GDM1 (cell line): ENCODE results near the gene ZNF639.
"Not testable (repeated sequence)": the region's sequence is repeated elsewhere in the genome, so short reads cannot be mapped to it uniquely, and the experiment has no call there.

ENCODE experiments used
- DNase-seq: peaks from one replicate; lab custom pipeline; 2025; lab: John Stamatoyannopoulos, UW

Gene ZNF639

DNA sequence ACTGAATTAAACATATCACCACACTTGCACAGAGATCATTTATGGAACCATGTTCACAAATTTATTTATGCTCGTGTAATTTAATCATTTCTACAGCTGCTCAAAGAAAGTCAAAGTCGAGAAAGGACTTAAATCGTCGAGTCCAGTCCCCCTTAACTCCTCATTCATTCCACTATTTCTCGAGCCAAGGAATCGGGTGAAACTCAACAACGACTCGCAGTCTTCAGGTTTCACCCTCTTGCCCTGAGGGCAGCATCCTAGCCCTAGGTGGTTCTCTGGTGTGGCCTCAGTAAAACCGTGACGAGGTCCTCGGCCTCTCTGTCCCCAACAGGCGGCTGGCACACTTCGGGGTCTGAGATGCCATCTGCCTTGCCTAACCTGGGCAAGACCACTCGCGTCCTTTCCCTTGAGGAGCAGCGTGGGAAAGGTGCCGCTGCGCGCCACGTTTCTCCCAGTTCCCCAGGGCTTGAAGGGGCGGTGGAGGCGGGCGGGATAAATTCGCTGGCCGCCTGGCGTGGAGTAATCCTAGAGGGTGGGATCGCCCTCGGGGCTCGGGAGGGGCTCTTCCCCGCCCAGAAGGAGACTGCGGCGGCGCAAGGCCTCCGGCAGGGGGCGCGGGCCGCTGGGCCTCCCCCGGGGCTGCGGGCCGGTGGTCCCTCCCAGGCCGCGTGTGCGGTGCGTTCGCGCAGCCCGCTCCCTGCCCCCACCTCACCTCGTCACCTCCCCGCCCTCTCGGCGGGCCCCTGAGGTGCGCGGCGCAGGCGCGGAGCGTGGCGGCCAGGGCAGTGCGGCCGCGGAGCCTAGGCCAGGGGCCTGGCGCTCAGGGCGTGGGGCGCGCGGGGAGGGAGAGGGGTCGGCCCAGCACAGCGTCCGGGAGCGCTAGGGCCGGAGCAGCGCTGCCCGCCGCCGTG lies at the start of gene ZNF639:
TSS of gene ZNF639 (plus strand) at position 746 of the 911 bp plus-strand sequence. CDS start 5,263 bp downstream, outside the sequence.
- DNase-seq: peak; percentile 88

GRCh38 chr3:179274434-179274833 lies 48.4 kb upstream of the ZNF639 start:
- DNase-seq: not testable (repeated sequence)

- DNase-seq: no peak
Observed at GRCh38 chr3:179276001-179276400, 46.8 kb upstream of the ZNF639 start.

DNA sequence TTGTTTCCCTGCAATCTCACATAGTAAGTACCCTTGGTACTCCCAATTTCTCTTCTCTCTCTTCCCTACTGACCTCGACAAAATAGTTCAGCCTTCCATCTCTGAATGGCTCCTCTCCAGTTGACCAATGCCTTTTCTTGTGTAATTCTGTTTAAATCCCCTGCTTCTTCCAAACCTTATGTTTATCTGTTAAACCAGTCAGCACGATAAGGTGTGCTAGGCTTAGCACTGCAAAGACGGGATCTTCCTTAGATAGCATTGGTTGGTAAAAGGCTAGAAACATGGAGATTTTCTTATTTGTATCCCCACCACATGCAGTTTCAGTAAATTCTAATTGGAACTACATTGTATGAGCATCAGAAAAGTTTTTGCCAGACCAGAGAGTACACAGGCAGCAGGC lies 46.1 kb upstream of the ZNF639 start:
- DNase-seq: no peak

DNA sequence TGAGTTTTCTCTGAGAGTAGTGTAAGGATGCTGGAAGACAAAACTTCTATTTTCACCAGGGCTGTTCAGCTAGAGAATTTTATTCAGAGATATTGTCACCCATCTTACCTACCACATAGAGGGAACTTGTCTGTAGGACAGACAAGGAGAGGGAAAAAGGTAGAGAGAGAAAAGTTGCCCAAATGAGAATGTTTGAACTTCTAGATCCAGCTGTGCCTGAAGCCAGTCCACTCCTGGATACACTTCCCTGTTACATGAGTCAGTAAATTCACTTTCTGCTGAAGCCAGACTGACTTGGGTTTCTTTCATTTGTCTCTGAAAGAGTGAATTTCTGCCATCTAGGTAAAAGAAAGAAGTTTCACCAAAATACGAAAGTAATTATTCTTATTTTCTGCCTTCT lies 44.7 kb upstream of the ZNF639 start:
- no peak for DNase-seq

GRCh38 chr3:179278932-179279693 lies 43.7 kb upstream of the ZNF639 start:
- DNase-seq: no peak

DNA sequence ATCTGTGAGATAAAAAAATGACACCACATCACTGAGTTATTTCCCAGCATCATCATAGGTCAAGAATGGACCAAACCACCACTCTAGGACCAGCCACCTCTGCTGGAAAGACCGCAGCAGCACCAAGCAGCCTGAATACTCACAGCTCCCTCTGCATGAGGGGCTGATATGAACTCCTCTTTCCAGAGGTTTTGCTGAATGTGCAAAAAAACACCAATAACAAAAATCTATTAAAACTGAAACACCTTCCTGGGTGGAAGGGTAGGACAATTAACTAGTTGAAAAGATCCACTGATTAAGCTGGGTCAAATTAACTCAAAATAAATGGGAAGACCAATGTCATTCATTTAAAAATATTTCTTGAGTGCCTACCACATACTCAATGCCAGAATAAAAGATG lies 43.0 kb upstream of the ZNF639 start:
- DNase-seq: no peak

DNA sequence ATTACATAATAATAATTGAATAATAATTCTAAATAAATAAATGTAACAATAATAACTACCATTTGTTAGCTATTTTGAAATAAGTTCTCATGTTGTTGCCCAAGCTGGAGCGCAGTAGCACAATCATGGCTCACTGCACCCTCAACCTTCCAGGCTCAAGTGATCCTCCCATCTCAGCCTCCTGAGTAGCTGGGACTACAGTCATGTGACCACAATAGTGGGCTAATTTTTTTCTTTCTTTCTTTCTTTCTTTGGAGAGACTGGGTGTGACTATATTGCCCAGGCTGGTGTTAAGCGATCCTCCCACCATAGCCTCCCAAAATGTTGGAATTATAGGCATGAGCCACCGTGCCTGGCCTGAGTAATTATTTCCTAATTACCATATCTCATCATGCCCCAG lies 41.0 kb upstream of the ZNF639 start:
- DNase-seq: no peak

- DNase-seq: no peak
Observed at GRCh38 chr3:179286331-179286730, 36.5 kb upstream of the ZNF639 start.

DNA sequence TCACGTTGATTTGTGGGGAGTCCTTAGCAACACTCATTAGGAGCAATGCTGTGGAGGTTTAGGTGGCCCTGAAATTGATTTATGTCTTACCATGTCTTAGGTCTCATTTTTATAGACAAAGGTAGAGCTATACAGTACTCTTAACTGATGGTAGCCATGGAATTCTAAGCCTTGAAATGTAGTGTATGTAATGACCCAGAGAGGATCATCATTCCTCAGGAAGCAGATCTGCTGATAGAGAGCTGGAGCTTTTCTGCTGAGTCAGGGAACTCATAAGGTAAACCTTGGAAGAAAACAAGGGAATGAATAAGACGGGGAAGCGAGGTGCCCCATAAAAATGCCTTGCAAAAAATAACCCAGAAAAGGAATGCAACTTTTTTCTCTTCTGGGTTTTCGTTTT lies 34.0 kb upstream of the ZNF639 start:
- no peak for DNase-seq

DNA sequence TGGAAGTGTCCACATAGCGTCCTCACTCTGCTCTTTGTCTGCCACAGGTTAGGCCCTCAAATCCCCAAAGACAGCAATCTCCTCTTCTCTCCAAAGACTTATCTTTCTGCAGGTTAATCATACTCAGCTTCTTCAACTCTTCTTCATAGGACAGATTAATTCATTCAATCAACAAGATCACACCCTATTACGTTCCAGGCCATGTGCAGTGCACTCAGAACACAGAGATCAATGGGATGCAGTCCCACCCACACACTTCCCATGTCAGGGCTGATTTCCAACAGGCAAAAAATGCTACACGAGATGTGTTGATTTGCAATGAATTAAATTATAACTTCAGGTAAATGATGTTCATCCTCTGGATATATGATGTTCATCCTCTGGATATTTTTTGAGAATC lies 33.5 kb upstream of the ZNF639 start:
- DNase-seq: no peak

DNA sequence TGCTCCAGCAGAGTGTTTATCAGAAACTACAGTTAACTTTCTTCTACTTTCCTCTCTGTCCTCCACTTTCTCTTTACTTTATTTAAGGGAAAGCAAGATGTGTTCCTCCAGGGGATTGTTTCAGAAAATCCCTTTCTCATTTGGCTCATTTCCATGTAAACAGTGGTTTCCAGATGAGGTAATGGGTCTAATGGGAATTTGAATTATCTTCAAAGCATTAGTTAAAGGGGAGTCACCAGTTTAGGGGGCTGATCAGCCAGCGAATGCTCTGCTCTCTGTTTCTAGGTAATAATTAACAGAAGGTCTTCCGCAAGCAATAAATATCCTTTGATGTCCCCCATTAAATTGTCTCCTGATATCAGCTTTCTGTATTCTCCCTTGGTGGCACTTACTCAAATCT lies 30.4 kb upstream of the ZNF639 start:
- DNase-seq: no peak

GRCh38 chr3:179297971-179298725 lies 24.7 kb upstream of the ZNF639 start:
- no peak for DNase-seq

- no peak for DNase-seq
Observed at GRCh38 chr3:179299316-179299715, 23.5 kb upstream of the ZNF639 start.

- DNase-seq: no peak
Observed at GRCh38 chr3:179299999-179300613, 22.7 kb upstream of the ZNF639 start.

- DNase-seq: no peak
Observed at GRCh38 chr3:179301645-179302044, 21.2 kb upstream of the ZNF639 start.

DNA sequence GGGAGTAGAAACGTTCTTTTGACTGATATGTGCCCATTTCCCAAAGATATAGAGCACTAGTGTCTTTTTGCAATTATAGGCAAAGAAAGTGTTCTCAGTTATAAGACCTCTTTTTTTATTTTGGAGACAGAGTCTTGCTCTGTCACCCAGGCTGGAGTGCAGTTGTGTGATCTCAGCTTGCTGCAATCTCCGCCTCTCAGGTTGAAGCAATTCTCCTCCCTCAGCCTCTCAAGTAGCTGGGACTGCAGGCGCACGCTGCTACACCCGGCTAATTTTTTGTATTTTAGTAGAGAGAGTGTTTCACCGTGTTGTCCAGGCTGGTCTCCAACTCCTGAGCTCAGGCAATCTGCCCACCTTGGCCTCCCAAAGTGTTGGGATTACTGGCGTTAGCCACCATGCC lies 20.7 kb upstream of the ZNF639 start:
- DNase-seq: no peak

DNA sequence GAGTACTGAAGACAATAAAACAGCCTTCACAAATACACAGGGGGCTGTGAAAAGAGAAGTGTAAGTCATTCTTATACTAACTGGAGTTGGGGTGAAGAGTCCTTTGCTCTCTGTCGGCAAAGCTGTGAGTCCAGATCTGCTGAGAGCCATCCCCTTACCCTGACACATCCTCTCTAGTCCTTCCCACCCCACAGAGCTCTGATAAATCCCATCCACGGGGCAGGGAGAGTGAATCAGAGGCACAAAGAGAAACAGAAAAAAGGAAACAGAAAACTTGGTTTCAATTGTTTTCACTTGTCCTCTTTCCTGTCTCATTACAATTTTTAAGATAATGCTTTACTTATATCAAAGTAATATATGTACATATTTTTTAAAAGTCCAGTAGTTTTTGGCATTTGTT lies 18.2 kb upstream of the ZNF639 start:
- no peak for DNase-seq

- not testable (repeated sequence) for DNase-seq
Observed at GRCh38 chr3:179307362-179307761, 15.5 kb upstream of the ZNF639 start.

- no peak for DNase-seq
Observed at GRCh38 chr3:179308001-179308400, 14.8 kb upstream of the ZNF639 start.

GRCh38 chr3:179309225-179310078 lies 13.4 kb upstream of the ZNF639 start:
- DNase-seq: no peak
